Measurements from ENCODE around the gene TPRKB.
"Not testable (repeated sequence)": the region's sequence is repeated elsewhere in the genome, so short reads cannot be mapped to it uniquely, and the experiment has no call there.

The TPRKB gene

GRCh38 chr2:73730810-73731209 lies 6.3 kb downstream of the TPRKB start:
- H3K27ac ChIP-seq, result peak overlapping the region; percentile 26; the same call in 1 of the 2 replicates

GRCh38 chr2:73728711-73729110 lies 8.4 kb downstream of the TPRKB start:
- no peak overlapping the region for H3K27ac ChIP-seq
- no peak for TF ChIP-seq CTCF (conservative IDR thresholded peaks at IDR 0.05)

More at GRCh38 chr2:73730810-73731209, 6.3 kb downstream of the TPRKB start:
- no peak for TF ChIP-seq CTCF (conservative IDR thresholded peaks at IDR 0.05)

DNA sequence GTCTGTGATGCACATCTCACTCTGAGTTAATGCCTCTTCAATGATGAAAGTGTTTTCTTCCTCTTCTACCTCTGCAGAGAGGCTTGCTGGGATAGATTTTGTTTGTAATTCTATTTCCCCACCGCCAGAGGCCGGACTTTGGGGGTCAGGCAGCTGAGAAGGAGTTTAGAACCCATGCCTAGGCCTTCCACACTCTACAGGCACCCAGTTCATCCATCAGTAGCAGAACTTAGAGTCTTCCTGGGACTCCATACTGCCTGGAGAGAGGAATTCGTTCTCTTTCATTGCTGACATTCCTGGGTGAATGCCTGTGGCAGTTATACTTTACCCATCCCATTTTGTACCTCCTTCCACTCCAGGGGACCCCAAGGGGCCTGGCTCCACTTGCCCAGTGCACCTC lies 9.1 kb downstream of the TPRKB start:
- no peak overlapping the region for H3K27ac ChIP-seq
- TF ChIP-seq CTCF (conservative IDR thresholded peaks at IDR 0.05), result no peak

GRCh38 chr2:73726657-73727056 lies 10.5 kb downstream of the TPRKB start:
- not testable (repeated sequence) for H3K27ac ChIP-seq

DNA sequence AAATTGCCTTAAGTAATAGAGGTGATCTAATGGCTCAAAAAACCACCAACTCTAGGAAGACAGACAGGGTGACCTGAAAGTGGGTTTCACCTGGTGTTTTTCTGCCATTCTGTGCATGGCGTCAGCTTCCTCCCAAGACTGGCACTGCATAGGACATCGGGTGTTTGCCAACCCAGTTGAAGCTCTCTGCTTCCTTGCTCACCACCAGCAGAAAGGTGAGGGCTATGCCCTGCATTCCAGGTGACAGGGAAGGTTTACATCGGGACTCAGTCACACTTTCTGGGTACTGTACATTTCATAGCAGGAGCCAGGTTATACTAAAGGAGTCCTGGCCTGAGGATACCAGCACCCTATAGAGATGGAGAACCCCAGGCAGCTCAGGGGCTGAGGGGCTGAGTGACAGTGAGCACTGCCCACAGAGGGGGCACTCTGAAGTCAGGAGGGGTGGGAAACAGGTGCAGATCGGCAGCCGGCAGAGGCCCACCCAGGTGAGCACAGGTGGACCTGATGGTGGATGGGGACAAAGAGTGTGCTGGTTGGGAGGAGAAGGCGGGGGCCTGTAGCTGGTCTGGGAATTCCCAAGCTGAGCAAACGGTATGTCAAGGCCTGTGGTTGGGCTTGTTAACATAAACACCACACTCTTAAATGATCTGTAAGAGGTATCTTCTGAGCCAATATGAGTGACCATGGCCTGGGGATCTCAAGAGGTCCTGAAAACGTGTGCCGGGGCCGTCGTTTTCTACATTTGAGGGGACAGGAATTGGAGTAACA lies 18.1 kb downstream of the TPRKB start:
- no peak for TF ChIP-seq CTCF (conservative IDR thresholded peaks at IDR 0.05)
- H3K27ac ChIP-seq, result no peak overlapping the region

DNA sequence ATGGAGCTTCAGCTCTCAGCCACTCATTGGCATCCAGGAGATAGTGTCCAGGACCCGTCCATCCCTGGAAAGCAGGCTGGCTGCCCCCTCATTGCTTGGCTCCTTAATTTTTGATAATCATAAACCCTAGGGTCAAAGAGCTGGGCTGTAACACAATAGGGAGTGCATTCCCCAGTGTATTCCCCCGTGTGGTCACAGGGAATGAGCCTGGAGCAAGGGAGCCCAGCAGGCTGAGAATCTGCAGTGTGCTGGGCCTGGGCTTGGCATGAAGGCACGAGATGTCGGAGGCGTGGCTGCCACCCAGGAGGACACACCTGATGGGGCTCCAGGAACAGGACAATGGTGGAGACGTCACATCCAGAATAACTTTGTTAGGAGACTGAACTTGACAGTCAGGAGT lies 18.7 kb downstream of the TPRKB start:
- TF ChIP-seq CTCF (conservative IDR thresholded peaks at IDR 0.05), result no peak
- no peak overlapping the region for H3K27ac ChIP-seq

GRCh38 chr2:73717695-73718094 lies 19.4 kb downstream of the TPRKB start:
- not testable (repeated sequence) for H3K27ac ChIP-seq

DNA sequence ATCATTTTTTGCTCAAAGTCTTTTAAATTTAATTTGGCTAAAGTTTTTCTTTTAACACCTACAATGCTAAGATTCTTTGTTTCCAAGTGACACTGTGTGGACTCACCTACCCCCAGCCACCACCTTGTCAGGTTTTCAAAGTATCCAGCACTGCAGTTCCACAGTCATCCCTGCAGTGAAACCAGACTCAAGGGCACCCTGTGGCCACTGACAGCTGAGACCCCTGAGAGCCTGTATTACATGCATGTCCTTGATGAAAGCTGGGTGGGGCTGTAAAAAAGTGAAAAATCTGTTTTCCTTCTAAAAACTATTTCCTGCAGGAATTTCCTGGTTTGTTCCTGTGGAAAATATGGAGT lies 19.9 kb downstream of the TPRKB start:
- no peak overlapping the region for H3K27ac ChIP-seq
- TF ChIP-seq CTCF (conservative IDR thresholded peaks at IDR 0.05), result no peak
